Thymus (tissue), 11 donors: ENCODE data around the gene MARK4. TPM values are rescaled to one million over a fixed set of nuclear protein-coding genes. Genes with fewer than 3 reads are reported as not detected.
"Not testable (repeated sequence)": the region's sequence is repeated elsewhere in the genome, so short reads cannot be mapped to it uniquely, and the experiment has no call there.

Source experiments
- DNase-seq, 9 donors: peaks; one replicate each; pipeline ENCODE4 v3.0.0-alpha.2; 2013; ENCODE audit warnings: low spot score in 9 of 9, low read depth in 6 of 9, missing footprints in 1 of 9
- H3K27ac ChIP-seq, 2 donors: one replicate each; pipeline ENCODE4 v1.5.1; 2013; ENCODE audit warnings: control low read depth in 1 of 2, low read depth in 1 of 2, low read length in 1 of 2, mild to moderate bottlenecking in 1 of 2, moderate library complexity in 1 of 2
- H3K27me3 ChIP-seq, 2 donors: one replicate each; pipeline ENCODE4 v1.5.1; 2013; ENCODE audit warnings: low read length in 1 of 2; ENCODE audit not compliant: control insufficient read depth in 2 of 2, insufficient read depth in 1 of 2
- H3K36me3 ChIP-seq, 2 donors: one replicate each; pipeline ENCODE4 v1.5.1; 2013; ENCODE audit warnings: low read length in 1 of 2, mild to moderate bottlenecking in 1 of 2, moderate library complexity in 1 of 2; ENCODE audit not compliant: control insufficient read depth in 2 of 2, insufficient read depth in 2 of 2
- H3K4me1 ChIP-seq, 2 donors: one replicate each; pipeline ENCODE4 v1.5.1; 2013; ENCODE audit warnings: low read length in 2 of 2; ENCODE audit not compliant: control insufficient read depth in 2 of 2, insufficient read depth in 2 of 2
- H3K4me3 ChIP-seq, 2 donors: one replicate each; pipeline ENCODE4 v1.5.1; 2013; ENCODE audit warnings: low read length in 2 of 2, control low read depth in 1 of 2, mild to moderate bottlenecking in 1 of 2
- H3K9me3 ChIP-seq, 2 donors: one replicate each; pipeline ENCODE4 v1.5.1; 2013; ENCODE audit warnings: low read length in 1 of 2, mild to moderate bottlenecking in 1 of 2; ENCODE audit not compliant: control insufficient read depth in 2 of 2, insufficient read depth in 1 of 2
- WGBS: extraction: QIAGEN DNeasy Blood & Tissue Kit; methylation state at CpG from one replicate; pipeline ENCODE4 v1.1.7; 2013; 5-methylcytosine and 5-hydroxymethylcytosine counted together
- polyA plus RNA-seq: library from polyadenylated mRNA; stranded (reverse); fragments of 200-250 nt; gene quantifications from one replicate; pipeline ENCODE4 v1.2.3, GENCODE V29; 2013
- total RNA-seq: library from RNA; stranded (reverse); fragments of 120-200 nt; gene quantifications from one replicate; pipeline ENCODE4 v1.2.4, GENCODE V29; 2013
- donor health status: healthy.

Gene MARK4
- total and polyA plus RNA-seq, 2 donors = 6.0 to 9.8 TPM

GRCh38 chr19:45262570-45262969, 11.5 kb downstream of the MARK4 start:
- Histone ChIP-seq H3K27ac (no peak overlapping the region), H3K4me1 (no peaks in the 10 kb centered on the region), H3K36me3 (peaks cover 11 to 25% of the 10 kb centered on the region in 2 donors), H3K4me3 (no peak overlapping the region), H3K9me3 (no peaks in the 10 kb centered on the region), H3K27me3 (no peaks in the 10 kb centered on the region)
- DNase-seq = no peak
- 98% methylated on average over 6 of the region's 6 CpGs for WGBS

- H3K27ac ChIP-seq = no peak overlapping the region
- WGBS = over 99% methylated on average over 11 of the region's 11 CpGs
- no peaks in the 10 kb centered on the region for H3K27me3 ChIP-seq
- H3K4me1 ChIP-seq = no peaks in the 10 kb centered on the region
- H3K4me3 ChIP-seq = no peak overlapping the region
- H3K9me3 ChIP-seq = no peaks in the 10 kb centered on the region
- H3K36me3 ChIP-seq = peaks cover 11 to 27% of the 10 kb centered on the region in 2 donors
- DNase-seq = no peak
These were observed 11.9 kb downstream of the MARK4 start for GRCh38 chr19:45263013-45263412.

- H3K4me1 ChIP-seq = no peaks in the 10 kb centered on the region
- H3K9me3 ChIP-seq = no peaks in the 10 kb centered on the region
- H3K27me3 ChIP-seq = no peaks in the 10 kb centered on the region
- no peak overlapping the region for H3K27ac ChIP-seq
- WGBS = 97% methylated on average over 19 of the region's 19 CpGs
- no peak overlapping the region for H3K4me3 ChIP-seq
- DNase-seq = no peak
- peaks cover 10 to 24% of the 10 kb centered on the region in 2 donors for H3K36me3 ChIP-seq
These were observed 13.8 kb downstream of the MARK4 start for GRCh38 chr19:45264781-45265317.

- Histone ChIP-seq H3K36me3 (peaks cover 14 to 26% of the 10 kb centered on the region in 2 donors), H3K27ac (no peak overlapping the region), H3K4me3 (no peak overlapping the region), H3K4me1 (no peaks in the 10 kb centered on the region), H3K27me3 (no peaks in the 10 kb centered on the region), H3K9me3 (no peaks in the 10 kb centered on the region)
- 95% methylated on average over 5 of the region's 5 CpGs for WGBS
- no peak for DNase-seq
These were observed 14.3 kb downstream of the MARK4 start for GRCh38 chr19:45265375-45265774.

- Histone ChIP-seq H3K27ac (no peak overlapping the region), H3K4me3 (no peak overlapping the region), H3K9me3 (no peaks in the 10 kb centered on the region), H3K36me3 (peaks cover 27 to 38% of the 10 kb centered on the region in 2 donors), H3K27me3 (no peaks in the 10 kb centered on the region), H3K4me1 (no peaks in the 10 kb centered on the region)
- no peak for DNase-seq
- 96% methylated on average over 12 of the region's 12 CpGs for WGBS
These were observed 16.2 kb downstream of the MARK4 start for GRCh38 chr19:45267296-45267695.

- not testable (repeated sequence) for H3K27me3 ChIP-seq, DNase-seq, H3K27ac ChIP-seq, H3K4me1 ChIP-seq, H3K9me3 ChIP-seq, H3K4me3 ChIP-seq
- WGBS = 94% methylated on average over 13 of the region's 13 CpGs
- H3K36me3 ChIP-seq = peaks cover 33 to 48% of the 10 kb centered on the region in 2 donors
These were observed 18.9 kb downstream of the MARK4 start for GRCh38 chr19:45269939-45270338.

GRCh38 chr19:45271098-45271734, 20.1 kb downstream of the MARK4 start:
- 94% methylated on average over 21 of the region's 21 CpGs for WGBS
- H3K9me3 ChIP-seq = no peaks in the 10 kb centered on the region
- no peaks in the 10 kb centered on the region for H3K27me3 ChIP-seq
- no peaks in the 10 kb centered on the region for H3K4me1 ChIP-seq
- H3K36me3 ChIP-seq = peaks cover 36 to 49% of the 10 kb centered on the region in 2 donors
- H3K4me3 ChIP-seq = no peak overlapping the region
- H3K27ac ChIP-seq = no peak overlapping the region
- no peak for DNase-seq

- WGBS = 85% methylated on average over 7 of the region's 7 CpGs
- Histone ChIP-seq H3K9me3 (no peaks in the 10 kb centered on the region), H3K27ac (no peak overlapping the region), H3K27me3 (no peaks in the 10 kb centered on the region), H3K4me3 (no peak overlapping the region), H3K36me3 (peaks cover 34 to 49% of the 10 kb centered on the region in 2 donors), H3K4me1 (no peaks in the 10 kb centered on the region)
- DNase-seq = no peak
These were observed 20.7 kb downstream of the MARK4 start for GRCh38 chr19:45271735-45272108.

GRCh38 chr19:45273521-45273855, 22.4 kb downstream of the MARK4 start:
- H3K4me3 ChIP-seq = no peak overlapping the region
- H3K9me3 ChIP-seq = no peaks in the 10 kb centered on the region
- peaks cover 43 to 50% of the 10 kb centered on the region in 2 donors for H3K36me3 ChIP-seq
- H3K27me3 ChIP-seq = no peaks in the 10 kb centered on the region
- WGBS = 95% methylated on average over 14 of the region's 14 CpGs
- no peak for DNase-seq
- H3K4me1 ChIP-seq = no peaks in the 10 kb centered on the region
- no peak overlapping the region for H3K27ac ChIP-seq
